OCI-LY1 (cell line): Measurements from ENCODE around the gene NLE1.
"Not testable (repeated sequence)": the region's sequence is repeated elsewhere in the genome, so short reads cannot be mapped to it uniquely, and the experiment has no call there.

Experiments
- H2AFZ ChIP-seq: fragments of 200-600 bp; sonication (generic), shearing (Covaris generic); 2 replicates; pipeline ENCODE4 v1.6.0; 2014; ENCODE audit warnings: antibody characterized with exemption, mild to moderate bottlenecking, low read length
- H3F3A ChIP-seq: fragments of 200-600 bp; sonication (generic), shearing (Covaris generic); 2 replicates; pipeline ENCODE4 v1.6.0; 2014; ENCODE audit warnings: mild to moderate bottlenecking, antibody characterized with exemption, low read length, moderate library complexity; ENCODE audit not compliant: insufficient read depth
- H3K27ac ChIP-seq: fragments of 200-600 bp; sonication (generic); 2 replicates; pipeline ENCODE4 v1.5.1; 2014; ENCODE audit warnings: low read length, mixed run types, mild to moderate bottlenecking, low read depth; ENCODE audit not compliant: poor library complexity, severe bottlenecking
- H3K27me3 ChIP-seq: fragments of 200-600 bp; sonication (generic); 2 replicates; pipeline ENCODE4 v1.6.0; 2014; ENCODE audit warnings: antibody characterized with exemption, mild to moderate bottlenecking, low read length, moderate library complexity; ENCODE audit not compliant: insufficient read depth
- H3K36me3 ChIP-seq: fragments of 200-600 bp; sonication (generic); 2 replicates; pipeline ENCODE4 v1.6.1; 2014; ENCODE audit warnings: mild to moderate bottlenecking, antibody characterized with exemption, low read length, moderate library complexity, mixed read lengths; ENCODE audit not compliant: insufficient read depth
- H3K4me1 ChIP-seq: fragments of 200-600 bp; sonication (generic); 2 replicates; pipeline ENCODE4 v1.5.1; 2014; ENCODE audit warnings: mild to moderate bottlenecking, low read length, moderate library complexity; ENCODE audit not compliant: insufficient read depth, severe bottlenecking
- H3K4me2 ChIP-seq: fragments of 200-600 bp; sonication (generic), shearing (Covaris generic); 2 replicates; pipeline ENCODE4 v1.6.1; 2014; ENCODE audit warnings: low read length
- H3K4me3 ChIP-seq: fragments of 200-600 bp; sonication (generic); 2 replicates; pipeline ENCODE4 v1.5.1; 2014; ENCODE audit warnings: low read length, low read depth, mild to moderate bottlenecking, mixed read lengths; ENCODE audit not compliant: poor library complexity, severe bottlenecking
- H3K79me2 ChIP-seq: fragments of 200-600 bp; shearing (Covaris generic); 2 replicates; pipeline ENCODE4 v1.6.1; 2016; ENCODE audit warnings: mixed run types, low read length, mixed read lengths; ENCODE audit not compliant: insufficient read depth
- H3K9ac ChIP-seq: fragments of 200-600 bp; sonication (generic), shearing (Covaris generic); 2 replicates; pipeline ENCODE4 v1.6.1; 2014; ENCODE audit warnings: mild to moderate bottlenecking, low read length, mixed read lengths
- H3K9me2 ChIP-seq: fragments of 200-600 bp; sonication (generic), shearing (Covaris generic); 2 replicates; pipeline ENCODE4 v1.6.1; 2014; ENCODE audit warnings: low read depth, mild to moderate bottlenecking, low read length, mixed read lengths
- H3K9me3 ChIP-seq: fragments of 200-600 bp; shearing (Covaris generic); 2 replicates; pipeline ENCODE4 v1.6.1; 2014; ENCODE audit warnings: low read length, mixed read lengths
- H4K20me1 ChIP-seq: fragments of 200-600 bp; sonication (generic), shearing (Covaris generic); 2 replicates; pipeline ENCODE4 v1.6.0; 2016; ENCODE audit warnings: mild to moderate bottlenecking, low read length; ENCODE audit not compliant: insufficient read depth
- EZH2 ChIP-seq: fragments of 200-600 bp; sonication (generic), shearing (Covaris generic); IDR thresholded peaks from 2 replicates; pipeline ENCODE4 v1.8.0; 2017; ENCODE audit warnings: borderline replicate concordance, mixed run types, mild to moderate bottlenecking, antibody characterized with exemption, low read length, moderate library complexity, mixed read lengths
- TF ChIP-seq, protein P1 (sequence below): fragments of 200-600 bp; sonication (generic), shearing (Covaris generic); IDR thresholded peaks from 2 replicates; pipeline ENCODE4 v1.5.1; 2017; ENCODE audit warnings: mild to moderate bottlenecking, antibody characterized with exemption, low read length, moderate library complexity, mixed read lengths

The NLE1 gene

DNA sequence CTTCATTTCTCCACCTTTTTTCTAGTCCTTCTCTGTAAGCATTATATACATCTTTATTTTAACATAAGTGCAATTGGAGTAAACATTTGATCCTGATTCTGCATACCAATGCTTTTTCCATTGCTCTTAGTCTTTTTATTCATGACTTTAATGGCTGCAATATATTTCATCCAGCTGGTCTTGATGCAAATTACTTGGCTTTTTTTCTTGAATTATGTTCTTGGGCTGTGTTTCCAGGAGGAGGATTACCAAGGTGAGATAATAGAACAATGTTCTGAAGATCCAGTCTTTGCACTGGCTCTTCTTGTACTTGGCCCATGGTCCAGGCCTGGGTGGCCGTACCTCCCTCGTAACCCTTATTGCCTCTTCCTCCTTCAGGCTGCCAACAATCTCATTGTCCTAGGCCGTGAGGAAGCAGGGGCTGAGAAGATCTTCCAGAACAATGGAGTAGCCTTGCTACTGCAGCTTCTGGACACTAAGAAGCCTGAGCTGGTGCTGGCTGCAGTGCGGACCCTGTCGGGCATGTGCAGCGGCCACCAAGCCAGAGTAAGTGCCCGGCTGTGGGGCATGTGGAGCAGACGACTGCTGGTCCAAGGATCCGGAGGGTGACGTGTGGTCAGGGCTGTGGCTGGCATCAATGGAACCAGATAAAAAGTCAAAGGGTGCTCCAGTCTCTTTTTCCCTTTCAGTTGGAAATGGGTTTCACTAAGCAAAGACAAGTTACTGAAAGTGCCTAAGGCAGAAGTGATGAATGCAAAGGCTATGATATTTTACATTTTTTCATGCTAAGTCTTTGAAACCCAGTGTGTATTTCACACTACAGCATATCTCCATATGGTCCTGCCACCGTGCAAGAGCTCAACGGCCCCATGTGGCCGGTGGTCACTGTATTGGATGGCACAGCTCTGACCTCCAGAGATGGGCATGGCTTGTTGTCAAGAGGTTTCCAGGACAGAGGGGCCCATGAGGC lies 12.4 kb upstream of the NLE1 start:
- no peak overlapping the region for H3K4me2 ChIP-seq
- H4K20me1 ChIP-seq: no peaks in the 10 kb centered on the region
- no peaks in the 10 kb centered on the region for H3K36me3 ChIP-seq
- H3K9me3 ChIP-seq: no peaks in the 10 kb centered on the region
- no peak overlapping the region for H3K9ac ChIP-seq
- H3K27ac ChIP-seq: no peak overlapping the region
- H2AFZ ChIP-seq: no peak overlapping the region
- no peaks in the 10 kb centered on the region for H3K4me1 ChIP-seq
- H3K4me3 ChIP-seq: no peak overlapping the region
- TF ChIP-seq, protein P1, sequence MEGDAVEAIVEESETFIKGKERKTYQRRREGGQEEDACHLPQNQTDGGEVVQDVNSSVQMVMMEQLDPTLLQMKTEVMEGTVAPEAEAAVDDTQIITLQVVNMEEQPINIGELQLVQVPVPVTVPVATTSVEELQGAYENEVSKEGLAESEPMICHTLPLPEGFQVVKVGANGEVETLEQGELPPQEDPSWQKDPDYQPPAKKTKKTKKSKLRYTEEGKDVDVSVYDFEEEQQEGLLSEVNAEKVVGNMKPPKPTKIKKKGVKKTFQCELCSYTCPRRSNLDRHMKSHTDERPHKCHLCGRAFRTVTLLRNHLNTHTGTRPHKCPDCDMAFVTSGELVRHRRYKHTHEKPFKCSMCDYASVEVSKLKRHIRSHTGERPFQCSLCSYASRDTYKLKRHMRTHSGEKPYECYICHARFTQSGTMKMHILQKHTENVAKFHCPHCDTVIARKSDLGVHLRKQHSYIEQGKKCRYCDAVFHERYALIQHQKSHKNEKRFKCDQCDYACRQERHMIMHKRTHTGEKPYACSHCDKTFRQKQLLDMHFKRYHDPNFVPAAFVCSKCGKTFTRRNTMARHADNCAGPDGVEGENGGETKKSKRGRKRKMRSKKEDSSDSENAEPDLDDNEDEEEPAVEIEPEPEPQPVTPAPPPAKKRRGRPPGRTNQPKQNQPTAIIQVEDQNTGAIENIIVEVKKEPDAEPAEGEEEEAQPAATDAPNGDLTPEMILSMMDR: no peak
- TF ChIP-seq EZH2: no peak
- H3K27me3 ChIP-seq: no peaks in the 10 kb centered on the region
- H3K9me2 ChIP-seq: no peaks in the 10 kb centered on the region
- H3F3A ChIP-seq: no peaks in the 10 kb centered on the region
- H3K79me2 ChIP-seq: no peaks in the 10 kb centered on the region

DNA sequence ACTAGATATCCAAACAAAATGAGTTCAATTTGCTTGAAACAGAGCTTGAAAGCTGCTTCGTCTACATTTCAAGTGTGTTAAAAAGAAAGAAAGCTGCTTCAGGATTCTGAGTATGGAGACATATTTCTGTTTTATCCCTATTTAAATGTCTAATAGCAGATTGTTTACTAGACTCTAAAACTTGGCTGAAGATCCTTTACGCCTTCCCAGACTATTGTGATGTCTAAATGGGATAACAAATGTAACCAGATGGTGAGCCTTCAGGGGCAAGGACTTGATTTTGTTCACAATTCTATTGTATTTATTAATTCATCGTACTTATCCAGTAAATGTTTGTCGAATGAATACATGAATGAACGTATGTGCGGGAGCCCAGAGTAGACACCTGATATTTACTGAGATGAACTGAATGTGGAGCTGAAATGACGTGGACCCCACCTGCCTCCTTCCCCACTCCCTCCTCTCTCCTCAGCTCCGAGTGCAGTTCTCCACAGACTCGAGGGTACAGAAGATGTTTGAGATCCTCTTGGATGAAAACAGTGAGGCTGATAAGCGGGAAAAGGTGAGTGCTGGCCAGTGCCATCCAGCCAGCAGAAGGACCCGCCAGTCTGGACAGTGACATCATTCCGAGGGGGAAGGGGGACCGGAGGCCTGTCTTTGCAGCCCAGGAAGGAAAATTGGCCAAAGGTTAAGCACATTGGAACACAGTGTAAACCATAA lies 10.5 kb upstream of the NLE1 start:
- Histone ChIP-seq H4K20me1 (no peaks in the 10 kb centered on the region), H3K4me1 (no peaks in the 10 kb centered on the region), H3K27ac (no peak overlapping the region), H3F3A (no peaks in the 10 kb centered on the region), H3K36me3 (no peaks in the 10 kb centered on the region), H3K9me3 (no peaks in the 10 kb centered on the region), H3K27me3 (no peaks in the 10 kb centered on the region; the same call in 1 of the 2 replicates), H3K4me2 (no peak overlapping the region), H3K79me2 (no peaks in the 10 kb centered on the region), H2AFZ (no peak overlapping the region), H3K4me3 (no peak overlapping the region), H3K9me2 (no peaks in the 10 kb centered on the region), H3K9ac (no peak overlapping the region)
- TF ChIP-seq, protein P1: no peak

DNA sequence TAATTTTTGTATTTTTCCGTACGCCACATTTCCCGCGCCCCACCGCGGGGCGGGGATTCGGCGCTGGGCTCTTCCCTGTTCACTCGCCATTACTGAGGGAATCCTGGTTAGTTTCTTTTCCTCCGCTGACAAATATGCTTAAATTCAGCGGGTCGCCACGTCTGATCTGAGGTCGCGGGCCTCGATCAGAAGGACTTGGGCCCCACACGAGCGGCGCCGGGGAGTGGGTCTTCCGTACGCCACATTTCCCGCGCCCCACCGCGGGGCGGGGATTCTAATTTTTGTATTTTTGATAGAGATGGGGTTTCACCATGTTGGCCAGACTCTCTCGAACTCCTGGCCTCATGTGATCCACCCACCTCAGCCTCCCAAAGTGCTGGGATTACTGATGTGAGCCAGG lies 9.0 kb upstream of the NLE1 start:
- H3K36me3 ChIP-seq, H3K9me2 ChIP-seq, H2AFZ ChIP-seq, H3K79me2 ChIP-seq, H3F3A ChIP-seq, H3K4me2 ChIP-seq, H3K27ac ChIP-seq, H4K20me1 ChIP-seq, H3K4me1 ChIP-seq, H3K4me3 ChIP-seq, H3K27me3 ChIP-seq, H3K9ac ChIP-seq, H3K9me3 ChIP-seq: not testable (repeated sequence)
